ENCODE data around the gene LTBP1.
"Not testable (repeated sequence)": the region's sequence is repeated elsewhere in the genome, so short reads cannot be mapped to it uniquely, and the experiment has no call there.

LTBP1 gene

GRCh38 chr2:33371304-33372090, 424.7 kb downstream of the LTBP1 start:
- DNase-seq (ENCODE audit: low read depth in 2 of 3, low spot score in 1 of 3): no peak

- DNase-seq (ENCODE audit: low read depth in 2 of 3, low spot score in 1 of 3): peak in 1 of 3 donors; percentile 47
Measured at GRCh38 chr2:33372940-33373553, 426.3 kb downstream of the LTBP1 start.

- DNase-seq (ENCODE audit: low read depth in 2 of 3, low spot score in 1 of 3): no peak
Measured at GRCh38 chr2:33373986-33374385, 427.2 kb downstream of the LTBP1 start.

- DNase-seq (ENCODE audit: low read depth in 2 of 3, low spot score in 1 of 3): no peak
Measured at GRCh38 chr2:33375054-33375453, 428.3 kb downstream of the LTBP1 start.

- DNase-seq (ENCODE audit: low read depth in 2 of 3, low spot score in 1 of 3): no peak
Measured at GRCh38 chr2:33377048-33377447, 430.3 kb downstream of the LTBP1 start.

- no peak for DNase-seq (ENCODE audit: low read depth in 2 of 3, low spot score in 1 of 3)
Measured at GRCh38 chr2:33378556-33379210, 431.9 kb downstream of the LTBP1 start.

- no peak for DNase-seq (ENCODE audit: low read depth in 2 of 3, low spot score in 1 of 3)
Measured at GRCh38 chr2:33380001-33380609, 433.4 kb downstream of the LTBP1 start.

- no peak for DNase-seq (ENCODE audit: low read depth in 2 of 3, low spot score in 1 of 3)
Measured at GRCh38 chr2:33380719-33381118, 434.0 kb downstream of the LTBP1 start.

- DNase-seq (ENCODE audit: low read depth in 2 of 3, low spot score in 1 of 3): no peak
Measured at GRCh38 chr2:33381301-33381858, 434.6 kb downstream of the LTBP1 start.

GRCh38 chr2:33383855-33384598, 437.3 kb downstream of the LTBP1 start:
- no peak for DNase-seq (ENCODE audit: low read depth in 2 of 3, low spot score in 1 of 3)

GRCh38 chr2:33384599-33384961, 437.8 kb downstream of the LTBP1 start:
- DNase-seq (ENCODE audit: low read depth in 2 of 3, low spot score in 1 of 3): no peak

GRCh38 chr2:33388996-33389395, 442.2 kb downstream of the LTBP1 start:
- no peak for DNase-seq (ENCODE audit: low read depth in 2 of 3, low spot score in 1 of 3)

GRCh38 chr2:33389695-33390094, 442.9 kb downstream of the LTBP1 start:
- DNase-seq (ENCODE audit: low read depth in 2 of 3, low spot score in 1 of 3): not testable (repeated sequence)

- DNase-seq (ENCODE audit: low read depth in 2 of 3, low spot score in 1 of 3): no peak
Measured at GRCh38 chr2:33391529-33392255, 444.9 kb downstream of the LTBP1 start.

- DNase-seq (ENCODE audit: low read depth in 2 of 3, low spot score in 1 of 3): no peak
Measured at GRCh38 chr2:33392366-33392765, 445.6 kb downstream of the LTBP1 start.

- no peak for DNase-seq (ENCODE audit: low read depth in 2 of 3, low spot score in 1 of 3)
Measured at GRCh38 chr2:33395034-33395433, 448.3 kb downstream of the LTBP1 start.

GRCh38 chr2:33395655-33396249, 449.0 kb downstream of the LTBP1 start:
- DNase-seq (ENCODE audit: low read depth in 2 of 3, low spot score in 1 of 3): peak; percentile 34 to 54 (median 40)

GRCh38 chr2:33404321-33404720, 457.6 kb downstream of the LTBP1 start:
- no peak for DNase-seq (ENCODE audit: low read depth in 2 of 3, low spot score in 1 of 3)

- no peak for DNase-seq (ENCODE audit: low read depth in 2 of 3, low spot score in 1 of 3)
Measured at GRCh38 chr2:33406622-33407021, 459.9 kb downstream of the LTBP1 start.

GRCh38 chr2:33408109-33408508, 461.4 kb downstream of the LTBP1 start:
- DNase-seq (ENCODE audit: low read depth in 2 of 3, low spot score in 1 of 3): no peak
